Islet precursor cell (in vitro differentiated cells): Measurements from ENCODE around the gene PTPMT1.
"Not testable (repeated sequence)": the region's sequence is repeated elsewhere in the genome, so short reads cannot be mapped to it uniquely, and the experiment has no call there.

ENCODE experiments used
- DNase-seq: peaks from one replicate; pipeline ENCODE4 v3.0.0-alpha.2; 2018

Gene PTPMT1

GRCh38 chr11:47565340-47566148 lies at the start of gene PTPMT1:
Gene PTPMT1, plus strand, starts transcription at chr11:47565599. Its CDS starts 24 bp downstream, at chr11:47565623.
- DNase-seq = peak; percentile 91

- no peak for DNase-seq
Observed at GRCh38 chr11:47516155-47516554, 49.2 kb upstream of the PTPMT1 start.

GRCh38 chr11:47516984-47517853 lies 48.2 kb upstream of the PTPMT1 start:
- DNase-seq = no peak

GRCh38 chr11:47518212-47518964 lies 47.0 kb upstream of the PTPMT1 start:
- no peak for DNase-seq

GRCh38 chr11:47523490-47524225 lies 41.7 kb upstream of the PTPMT1 start:
- DNase-seq = peak; percentile 75

GRCh38 chr11:47524291-47524874 lies 41.0 kb upstream of the PTPMT1 start:
- peak; percentile 82 for DNase-seq

- DNase-seq = not testable (repeated sequence)
Observed at GRCh38 chr11:47526032-47526431, 39.4 kb upstream of the PTPMT1 start.

GRCh38 chr11:47527186-47527585 lies 38.2 kb upstream of the PTPMT1 start:
- DNase-seq = no peak

- no peak for DNase-seq
Observed at GRCh38 chr11:47529951-47530350, 35.4 kb upstream of the PTPMT1 start.

GRCh38 chr11:47530721-47531120 lies 34.7 kb upstream of the PTPMT1 start:
- DNase-seq = not testable (repeated sequence)

- no peak for DNase-seq
Observed at GRCh38 chr11:47531666-47532065, 33.7 kb upstream of the PTPMT1 start.

- DNase-seq = no peak
Observed at GRCh38 chr11:47532597-47533213, 32.7 kb upstream of the PTPMT1 start.

GRCh38 chr11:47533690-47534151 lies 31.7 kb upstream of the PTPMT1 start:
- DNase-seq = no peak

- DNase-seq = no peak
Observed at GRCh38 chr11:47534704-47535251, 30.6 kb upstream of the PTPMT1 start.

GRCh38 chr11:47536915-47537314 lies 28.5 kb upstream of the PTPMT1 start:
- DNase-seq = no peak

- no peak for DNase-seq
Observed at GRCh38 chr11:47538741-47539565, 26.4 kb upstream of the PTPMT1 start.

GRCh38 chr11:47539681-47540039 lies 25.7 kb upstream of the PTPMT1 start:
- no peak for DNase-seq

GRCh38 chr11:47541070-47541469 lies 24.3 kb upstream of the PTPMT1 start:
- no peak for DNase-seq

GRCh38 chr11:47545298-47545697 lies 20.1 kb upstream of the PTPMT1 start:
- no peak for DNase-seq

GRCh38 chr11:47546274-47546673 lies 19.1 kb upstream of the PTPMT1 start:
- not testable (repeated sequence) for DNase-seq
